Measurements from ENCODE around the gene MUC6. TPM values are rescaled to one million over a fixed set of nuclear protein-coding genes. Genes with fewer than 3 reads are reported as not detected.

MUC6 gene
- not detected for total RNA-seq
- long read RNA-seq: 0 reads

GRCh38 chr11:1036303-1036923 lies at the start of gene MUC6:
Gene MUC6, minus strand, starts transcription at chr11:1036718. Its CDS starts 63 bp downstream, at chr11:1036655.
- ATAC-seq (ENCODE audit: poor library complexity) (no peak), DNase-seq (no peak)
- intact Hi-C loops (cut with DNase I): no loop called here

- peak; percentile 17 for DNase-seq
- ATAC-seq (ENCODE audit: poor library complexity): no peak
- intact Hi-C loops (cut with DNase I): no loop called here
Observed at GRCh38 chr11:1085440-1086170, 49.1 kb upstream of the MUC6 start.

- intact Hi-C loops (cut with DNase I): no loop called here
- no peak for ATAC-seq (ENCODE audit: poor library complexity)
- DNase-seq: peak; percentile 35
Observed at GRCh38 chr11:1084561-1085439, 48.3 kb upstream of the MUC6 start.

- ATAC-seq (ENCODE audit: poor library complexity) (no peak), DNase-seq (peak; percentile 30)
- intact Hi-C loops (cut with DNase I): no loop called here
Observed at GRCh38 chr11:1083621-1084551, 47.4 kb upstream of the MUC6 start.

- peak; percentile 37 for DNase-seq
- intact Hi-C loops (cut with DNase I): no loop called here
- ATAC-seq (ENCODE audit: poor library complexity): no peak
Observed at GRCh38 chr11:1082728-1083620, 46.5 kb upstream of the MUC6 start.

GRCh38 chr11:1082346-1082727 lies 45.8 kb upstream of the MUC6 start:
- DNase-seq (peak; percentile 13), ATAC-seq (ENCODE audit: poor library complexity) (no peak)
- intact Hi-C loops (cut with DNase I): no loop called here

GRCh38 chr11:1081601-1082311 lies 45.2 kb upstream of the MUC6 start:
- intact Hi-C loops (cut with DNase I): no loop called here
- DNase-seq (peak; percentile 37), ATAC-seq (ENCODE audit: poor library complexity) (no peak)

GRCh38 chr11:1078191-1078601 lies 41.7 kb upstream of the MUC6 start:
- intact Hi-C loops (cut with DNase I): no loop called here
- ATAC-seq (ENCODE audit: poor library complexity) (no peak), DNase-seq (peak; percentile 32)

- ATAC-seq (ENCODE audit: poor library complexity) (no peak), DNase-seq (peak; percentile 30)
- intact Hi-C loops (cut with DNase I): no loop called here
Observed at GRCh38 chr11:1077417-1078119, 41.0 kb upstream of the MUC6 start.

- ATAC-seq (ENCODE audit: poor library complexity) (no peak), DNase-seq (peak; percentile 37)
- intact Hi-C loops (cut with DNase I): no loop called here
Observed at GRCh38 chr11:1077033-1077416, 40.5 kb upstream of the MUC6 start.

GRCh38 chr11:1076061-1076665 lies 39.6 kb upstream of the MUC6 start:
- no peak for ATAC-seq (ENCODE audit: poor library complexity)
- DNase-seq: peak; percentile 17
- intact Hi-C loops (cut with DNase I): no loop called here

GRCh38 chr11:1075341-1075911 lies 38.9 kb upstream of the MUC6 start:
- ATAC-seq (ENCODE audit: poor library complexity): no peak
- intact Hi-C loops (cut with DNase I): no loop called here
- DNase-seq: peak; percentile 21

- ATAC-seq (ENCODE audit: poor library complexity) (no peak), DNase-seq (peak; percentile 42)
- intact Hi-C loops (cut with DNase I): no loop called here
Observed at GRCh38 chr11:1074244-1075221, 38.0 kb upstream of the MUC6 start, which contains the start of gene MUC2. Gene MUC2, plus strand, starts transcription at chr11:1074874.

- DNase-seq (no peak), ATAC-seq (ENCODE audit: poor library complexity) (no peak)
- intact Hi-C loops (cut with DNase I): no loop called here
Observed at GRCh38 chr11:1073851-1074243, 37.3 kb upstream of the MUC6 start.
